HG03066 (cell line): ENCODE data around the gene MTA1.

Source experiments
- ATAC-seq: cut with Tn5 transposase; IDR thresholded peaks from one replicate; pipeline ENCODE4 v1.9.1; 2021; ENCODE audit warnings: low read depth; ENCODE audit not compliant: unreplicated experiment

Gene MTA1

GRCh38 chr14:105386581-105387529 lies 32.8 kb upstream of the MTA1 start:
- ATAC-seq = no peak

GRCh38 chr14:105387530-105387922 lies 32.1 kb upstream of the MTA1 start:
- ATAC-seq = no peak

- ATAC-seq = no peak
Measured at GRCh38 chr14:105388110-105388951, 31.3 kb upstream of the MTA1 start.

GRCh38 chr14:105388976-105389375 lies 30.7 kb upstream of the MTA1 start:
- no peak for ATAC-seq

GRCh38 chr14:105389534-105389933 lies 30.1 kb upstream of the MTA1 start:
- ATAC-seq = no peak

- ATAC-seq = no peak
Measured at GRCh38 chr14:105389976-105390848, 29.4 kb upstream of the MTA1 start.

GRCh38 chr14:105390849-105391500 lies 28.7 kb upstream of the MTA1 start:
- no peak for ATAC-seq

GRCh38 chr14:105391541-105391940 lies 28.1 kb upstream of the MTA1 start:
- ATAC-seq = no peak

- no peak for ATAC-seq
Measured at GRCh38 chr14:105392131-105393090, 27.2 kb upstream of the MTA1 start.

GRCh38 chr14:105393151-105393550 lies 26.5 kb upstream of the MTA1 start:
- ATAC-seq = no peak

GRCh38 chr14:105394714-105395537 lies 24.7 kb upstream of the MTA1 start:
- no peak for ATAC-seq

- ATAC-seq = no peak
Measured at GRCh38 chr14:105395538-105395854, 24.1 kb upstream of the MTA1 start.

GRCh38 chr14:105397350-105397931 lies 22.2 kb upstream of the MTA1 start:
- no peak for ATAC-seq

- peak; percentile 79 for ATAC-seq
Measured at GRCh38 chr14:105398044-105398725, 21.4 kb upstream of the MTA1 start, which contains the start of gene TEX22. TSS of gene TEX22 (plus strand) at chr14:105398538. CDS start at chr14:105399341, 803 bp downstream.

- peak; percentile 42 for ATAC-seq
Measured at GRCh38 chr14:105398726-105399465, 20.7 kb upstream of the MTA1 start.

GRCh38 chr14:105399466-105399775 lies 20.2 kb upstream of the MTA1 start:
- ATAC-seq = no peak

GRCh38 chr14:105400016-105400415 lies 19.6 kb upstream of the MTA1 start:
- no peak for ATAC-seq
